Germinal center (tissue), 1 donor: ENCODE data around the gene CCDC28B.
A peak's percentile ranks its signal among the peaks of the same experiment; 100 is the strongest.

Experiments used
- DNase-seq: peaks from one replicate; pipeline ENCODE4 v3.0.0; 2012; ENCODE audit warnings: mixed read lengths, low spot score

CCDC28B gene

GRCh38 chr1:32194984-32195383 lies 5.4 kb upstream of the CCDC28B start:
- DNase-seq, result no peak

- DNase-seq, result no peak
Observed at GRCh38 chr1:32195531-32195930, 4.9 kb upstream of the CCDC28B start.

GRCh38 chr1:32195972-32196823 lies 4.2 kb upstream of the CCDC28B start:
- DNase-seq, result no peak

- no peak for DNase-seq
Observed at GRCh38 chr1:32197074-32197473, 3.3 kb upstream of the CCDC28B start.

DNA sequence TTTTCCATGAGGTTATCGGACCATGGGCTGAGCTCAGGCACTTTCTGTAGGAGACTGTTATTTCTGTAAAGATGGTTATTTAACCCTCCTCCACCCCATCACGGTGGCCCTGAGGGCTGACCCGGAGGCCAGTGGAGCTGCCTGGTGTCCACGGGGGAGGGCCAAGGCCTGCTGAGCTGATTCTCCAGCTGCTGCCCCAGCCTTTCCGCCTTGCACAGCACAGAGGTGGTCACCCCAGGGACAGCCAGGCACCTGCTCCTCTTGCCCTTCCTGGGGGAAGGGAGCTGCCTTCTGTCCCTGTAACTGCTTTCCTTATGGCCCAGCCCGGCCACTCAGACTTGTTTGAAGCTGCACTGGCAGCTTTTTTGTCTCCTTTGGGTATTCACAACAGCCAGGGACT lies 2.6 kb upstream of the CCDC28B start:
- no peak for DNase-seq

GRCh38 chr1:32198237-32199042 lies 2.0 kb upstream of the CCDC28B start:
- DNase-seq, result no peak

DNA sequence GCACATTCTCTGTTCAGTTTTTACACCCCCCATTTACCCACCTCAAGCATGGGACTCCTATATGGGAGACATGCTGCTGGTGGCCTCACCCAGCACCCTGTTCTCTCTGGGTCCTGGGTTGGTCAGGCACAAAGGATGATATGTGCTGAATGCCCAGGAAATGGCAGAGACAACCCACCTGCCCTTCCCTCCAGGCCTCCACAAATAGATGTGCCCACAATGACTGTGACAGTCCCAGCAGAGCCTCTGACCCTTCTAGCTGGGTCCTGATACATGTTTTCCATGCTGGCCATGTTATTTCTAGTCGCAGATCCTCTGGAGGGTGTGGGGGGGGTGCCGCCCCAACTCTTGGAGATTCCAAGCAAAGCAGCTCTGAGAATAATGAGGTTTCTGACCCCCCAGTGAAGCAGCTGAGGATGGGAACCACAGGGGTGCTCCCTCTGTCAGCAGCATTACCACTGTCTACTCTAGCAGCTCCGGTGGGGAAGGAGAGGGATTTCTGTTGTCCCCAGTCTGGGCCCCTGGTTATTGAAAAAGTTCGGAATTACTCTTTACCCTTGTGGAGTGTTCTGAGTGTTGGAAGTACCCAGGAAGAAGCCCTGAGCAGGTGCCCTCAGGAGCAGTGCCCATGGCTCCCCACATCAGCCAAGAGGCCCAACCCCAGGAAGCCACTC lies 1.2 kb upstream of the CCDC28B start:
- DNase-seq, result no peak

- DNase-seq, result no peak
Observed at GRCh38 chr1:32199717-32200072, 700 bp upstream of the CCDC28B start.

- DNase-seq, result peak; percentile 62
Observed at GRCh38 chr1:32201011-32201855, 838 bp downstream of the CCDC28B start.

DNA sequence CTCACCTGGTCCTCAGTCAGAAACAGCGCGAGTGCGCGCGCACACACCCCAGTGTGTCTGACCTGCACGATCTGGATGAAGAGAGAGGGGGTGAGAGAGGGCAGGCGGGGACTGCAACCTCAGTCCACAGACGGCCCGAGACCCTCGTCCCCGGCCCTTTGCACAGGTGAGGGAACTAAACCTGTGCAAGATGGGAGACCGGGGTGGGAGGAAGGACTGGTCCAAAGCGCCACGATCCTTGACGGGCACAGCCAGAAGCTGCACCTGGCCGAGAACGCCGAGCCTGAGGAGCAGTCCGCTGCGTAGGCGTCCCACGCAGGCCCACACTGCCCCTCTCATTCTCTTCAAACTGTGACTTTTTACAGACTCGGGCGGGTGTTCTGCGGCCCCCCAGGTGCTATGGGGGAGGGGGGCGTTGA lies 4.6 kb downstream of the CCDC28B start:
- no peak for DNase-seq

- DNase-seq, result peak; percentile 91
Observed at GRCh38 chr1:32205401-32206370, 5.3 kb downstream of the CCDC28B start, which contains the start of gene IQCC. TSS of gene IQCC (plus strand) at chr1:32205671. CDS start at chr1:32205682, 11 bp downstream.

DNA sequence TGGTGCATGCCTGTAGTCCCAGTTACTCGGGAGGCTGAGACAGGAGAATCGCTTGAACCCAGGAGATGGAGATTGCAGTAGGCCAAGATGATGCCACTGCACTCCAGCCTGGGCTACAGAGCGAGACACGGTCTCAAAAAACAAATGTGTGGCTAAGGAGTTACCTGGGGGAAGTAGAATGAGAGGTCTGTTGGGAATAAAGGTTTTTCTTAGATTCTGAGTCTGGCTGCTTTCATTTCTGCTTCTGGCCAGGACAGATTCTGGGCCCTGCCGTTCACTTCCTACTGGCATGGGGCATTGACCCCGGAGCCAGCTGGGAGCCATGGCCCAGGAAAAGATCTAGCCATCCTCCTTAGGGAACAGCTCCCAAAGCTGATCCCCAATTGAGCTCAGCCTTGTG lies 8.1 kb downstream of the CCDC28B start:
- DNase-seq, result peak; percentile 45

DNA sequence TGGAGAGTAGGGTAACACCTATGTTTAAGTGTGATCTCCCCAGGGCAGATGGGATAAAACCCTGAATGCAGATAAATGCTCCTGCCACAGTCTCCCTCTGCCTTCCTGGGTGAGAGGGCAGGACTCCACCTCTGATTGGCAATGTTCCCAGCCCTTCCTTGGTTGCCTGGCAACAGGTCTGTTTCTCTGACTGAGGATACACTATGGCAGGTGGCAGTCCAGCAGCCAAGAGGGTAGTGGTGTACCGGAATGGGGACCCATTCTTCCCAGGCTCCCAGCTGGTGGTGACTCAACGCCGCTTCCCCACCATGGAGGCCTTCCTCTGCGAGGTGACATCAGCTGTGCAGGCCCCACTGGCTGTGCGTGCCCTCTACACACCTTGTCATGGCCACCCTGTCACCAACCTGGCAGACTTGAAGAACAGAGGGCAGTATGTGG lies 8.5 kb downstream of the CCDC28B start, which contains the start of gene DCDC2B:
Gene DCDC2B (plus strand): TSS at position 199 of the 438 bp plus-strand sequence. CDS start 5 bp downstream, at position 204.
- no peak for DNase-seq

DNA sequence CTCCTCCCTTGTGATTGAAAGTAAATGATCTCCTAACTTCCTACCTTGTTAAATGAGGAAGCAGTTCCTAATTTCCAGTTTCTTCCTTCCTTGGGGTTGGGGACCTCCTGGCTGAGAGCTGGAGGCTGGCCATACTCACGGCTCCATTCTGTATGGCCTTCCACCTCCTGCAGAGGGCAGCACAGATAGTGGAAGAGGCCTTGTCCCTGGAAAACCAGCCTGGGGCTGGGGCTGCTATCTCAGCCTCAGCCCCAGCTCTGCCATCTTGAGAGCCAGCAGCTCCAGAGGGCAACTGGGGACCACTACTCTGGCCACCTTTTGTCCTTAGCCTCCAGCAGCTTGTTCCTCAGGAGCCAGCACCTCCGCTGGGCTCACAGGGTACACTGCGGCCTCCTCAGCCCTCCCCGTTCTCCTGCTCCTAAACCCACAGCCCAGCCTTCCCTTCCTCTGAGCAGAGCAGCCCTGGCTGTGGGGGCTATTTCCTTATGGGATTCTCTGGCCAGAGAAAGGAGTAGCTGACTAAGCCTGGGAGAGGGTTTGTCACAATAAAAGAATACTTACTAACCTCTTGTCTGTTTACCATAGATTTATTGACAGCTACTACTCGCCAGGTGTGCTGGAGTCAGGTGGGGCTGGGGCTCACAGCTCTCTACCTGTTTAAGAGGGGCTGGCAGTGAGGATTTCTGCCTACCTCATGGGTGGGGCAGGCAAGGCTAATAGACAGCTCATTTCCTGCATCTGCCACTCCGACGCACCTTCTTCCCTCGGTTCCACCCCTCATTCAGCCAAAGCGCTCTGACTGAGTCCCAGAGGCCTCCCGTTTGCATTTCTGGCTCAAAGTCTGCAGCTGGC lies 15.5 kb downstream of the CCDC28B start:
- DNase-seq, result peak; percentile 69

DNA sequence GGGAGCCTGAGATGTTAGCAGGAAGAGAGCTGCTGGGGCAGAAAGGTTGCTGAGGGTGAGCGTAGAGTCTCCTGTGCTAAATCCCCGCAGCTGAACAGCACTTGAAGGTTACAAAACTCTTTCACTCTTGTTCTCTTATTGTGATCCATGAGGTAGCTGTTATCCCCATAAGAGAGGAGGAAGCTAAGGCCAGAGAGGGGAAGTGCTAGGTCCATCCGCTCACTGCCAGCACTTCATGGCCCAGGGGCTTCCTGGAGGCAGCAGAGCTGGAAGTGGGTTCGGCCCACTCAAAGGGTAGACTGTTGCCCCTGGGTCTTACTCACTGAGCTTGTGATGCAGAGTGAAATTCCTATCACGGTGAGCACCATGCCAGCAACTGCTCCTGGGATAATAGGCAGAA lies 16.2 kb downstream of the CCDC28B start:
- no peak for DNase-seq

GRCh38 chr1:32219022-32219421 lies 18.6 kb downstream of the CCDC28B start:
- DNase-seq, result no peak

- no peak for DNase-seq
Observed at GRCh38 chr1:32220746-32221580, 20.6 kb downstream of the CCDC28B start.

- no peak for DNase-seq
Observed at GRCh38 chr1:32221581-32221979, 21.2 kb downstream of the CCDC28B start.
